T-helper 1 cell treated with Interleukin-12 subunit alpha and Interleukin-12 subunit beta and Interleukin-4 antibody, amounts not matched to agents 30 ng/mL and 1 ng/mL, for 36 hours (primary cell): ENCODE measurements around the gene P2RY8. TPM values are rescaled to one million over a fixed set of nuclear protein-coding genes. Genes with fewer than 3 reads are reported as not detected.
"Not testable (repeated sequence)": the region's sequence is repeated elsewhere in the genome, so short reads cannot be mapped to it uniquely, and the experiment has no call there.

ENCODE experiments used
- intact Hi-C: fragments of 100-400 bp; cut with micrococcal nuclease; formaldehyde crosslinking; loops from one replicate; pipeline ENCODE4 v1.15.1; 2024
- total RNA-seq: library from RNA; stranded (reverse); gene quantifications from 2 replicates; pipeline ENCODE4 v1.2.3, GENCODE V29; 2022

P2RY8 gene
- total RNA-seq, 1 donor from 2014 or later, result 120 TPM

DNA sequence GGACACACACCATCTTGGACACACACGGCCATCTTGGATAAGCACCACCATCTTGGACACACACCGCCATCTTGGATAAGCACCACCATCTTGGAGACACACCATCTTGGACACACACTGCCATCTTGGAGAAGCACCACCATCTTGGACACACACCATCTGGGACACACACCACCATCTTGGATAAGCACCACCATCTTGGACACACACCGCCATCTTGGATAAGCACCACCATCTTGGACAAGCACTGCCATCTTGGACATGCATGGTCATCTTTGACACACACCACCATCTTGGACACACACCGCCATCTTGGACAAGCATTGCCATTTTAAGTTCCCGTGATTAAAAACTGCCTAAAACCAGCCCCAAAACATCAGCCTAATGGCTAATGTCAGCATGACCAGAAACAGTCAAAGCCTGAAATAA, 88.4 kb downstream of the P2RY8 start:
- intact Hi-C loops, result not testable (repeated sequence)

DNA sequence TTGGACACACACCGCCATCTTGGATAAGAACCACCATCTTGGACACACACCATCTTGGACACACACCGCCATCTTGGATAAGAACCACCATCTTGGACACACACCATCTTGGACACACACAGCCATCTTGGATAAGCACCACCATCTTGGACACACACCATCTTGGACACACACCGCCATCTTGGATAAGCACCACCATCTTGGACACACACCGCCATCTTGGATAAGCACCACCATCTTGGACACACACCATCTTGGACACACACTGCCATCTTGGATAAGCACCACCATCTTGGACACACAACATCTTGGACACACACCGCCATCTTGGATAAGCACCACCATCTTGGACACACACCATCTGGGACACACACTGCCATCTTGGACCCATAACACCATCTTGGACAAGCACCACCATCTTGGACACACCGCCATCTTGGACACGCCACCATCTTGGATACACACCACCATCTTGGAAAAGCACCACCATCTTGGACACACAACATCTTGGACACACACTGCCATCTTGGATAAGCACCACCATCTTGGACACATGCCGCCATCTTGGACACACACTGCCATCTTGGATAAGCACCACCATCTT, 88.9 kb downstream of the P2RY8 start:
- intact Hi-C loops, result not testable (repeated sequence)

DNA sequence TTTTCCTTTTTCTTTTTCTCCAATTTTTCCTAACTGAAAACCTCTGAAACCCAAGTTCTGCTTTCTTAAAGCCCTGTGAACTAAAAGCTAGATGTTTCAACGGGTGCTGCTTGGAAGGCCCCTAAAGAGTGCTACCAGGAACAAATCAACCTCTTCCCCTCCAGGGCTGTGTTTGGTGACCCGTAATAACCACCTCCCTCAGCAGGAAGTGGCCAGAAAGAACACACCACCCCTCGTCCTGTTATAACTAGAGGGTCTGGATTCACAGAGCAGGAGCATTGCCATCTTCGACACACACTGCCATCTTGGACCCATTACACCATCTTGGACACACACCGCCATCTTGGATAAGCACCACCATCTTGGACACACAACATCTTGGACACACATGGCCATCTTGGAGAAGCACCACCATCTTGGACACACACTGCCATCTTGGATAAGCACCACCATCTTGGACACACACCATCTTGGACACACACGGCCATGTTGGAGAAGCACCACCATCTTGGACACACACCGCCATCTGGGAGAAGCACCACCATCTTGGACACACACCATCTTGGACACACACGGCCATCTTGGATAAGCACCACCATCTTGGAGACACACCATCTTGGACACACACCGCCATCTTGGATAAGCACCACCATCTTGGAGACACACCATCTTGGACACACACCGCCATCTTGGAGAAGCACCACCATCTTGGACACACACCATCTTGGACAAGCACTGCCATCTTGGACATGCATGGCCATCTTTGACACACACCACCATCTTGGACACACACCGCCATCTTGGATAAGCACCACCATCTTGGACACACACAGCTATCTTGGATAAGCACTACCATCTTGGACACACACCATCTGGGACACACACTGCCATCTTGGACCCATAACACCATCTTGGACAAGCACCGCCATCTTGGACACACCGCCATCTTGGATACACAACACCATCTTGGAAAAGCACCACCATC, 89.7 kb downstream of the P2RY8 start:
- intact Hi-C loops, result not testable (repeated sequence)

DNA sequence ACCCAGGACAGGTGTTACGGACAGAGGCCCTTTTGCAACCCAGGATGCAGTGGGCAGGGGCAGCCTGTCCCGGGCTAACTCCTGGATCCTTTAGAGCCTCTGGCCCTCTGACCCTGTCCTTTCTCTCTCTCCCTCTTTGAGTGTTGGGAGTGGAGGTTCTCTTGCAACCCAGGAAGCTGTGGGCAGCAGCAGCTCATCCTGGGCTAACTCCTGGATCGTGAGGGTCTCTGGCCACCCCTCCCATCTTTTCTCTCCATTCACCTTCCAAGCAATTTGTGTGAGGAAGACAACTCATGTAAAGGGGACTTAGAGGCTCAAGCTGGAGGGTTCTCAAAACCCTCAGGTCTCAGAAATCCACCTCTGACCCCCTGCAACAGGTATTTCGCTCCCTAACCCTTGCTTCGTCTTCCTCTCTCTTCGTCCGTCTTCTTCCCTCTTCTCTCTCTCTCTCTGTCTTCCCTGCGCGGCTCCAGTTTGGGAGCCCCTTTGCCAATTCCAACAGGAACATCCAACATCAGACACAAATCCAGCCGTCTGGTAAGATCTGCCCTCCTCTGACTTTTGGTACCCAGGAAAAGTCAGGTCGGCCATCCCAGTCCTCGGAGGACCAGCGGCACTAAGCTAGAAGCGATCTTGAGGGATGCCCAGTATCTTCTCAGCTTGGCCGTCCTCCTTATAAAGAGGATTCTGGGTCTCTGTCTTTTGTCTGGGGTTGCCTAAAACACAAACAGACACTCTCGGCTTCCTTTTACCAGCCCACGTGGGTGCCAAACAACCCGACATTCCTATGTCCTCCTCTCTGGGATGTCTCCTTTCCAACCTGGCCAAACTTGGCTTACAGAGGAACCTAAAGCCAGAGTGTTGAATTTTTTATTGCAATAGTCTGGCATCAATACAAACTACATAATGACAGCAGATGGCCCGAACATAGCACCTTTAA, 92.2 kb downstream of the P2RY8 start:
- intact Hi-C loops, result no loop called here

DNA sequence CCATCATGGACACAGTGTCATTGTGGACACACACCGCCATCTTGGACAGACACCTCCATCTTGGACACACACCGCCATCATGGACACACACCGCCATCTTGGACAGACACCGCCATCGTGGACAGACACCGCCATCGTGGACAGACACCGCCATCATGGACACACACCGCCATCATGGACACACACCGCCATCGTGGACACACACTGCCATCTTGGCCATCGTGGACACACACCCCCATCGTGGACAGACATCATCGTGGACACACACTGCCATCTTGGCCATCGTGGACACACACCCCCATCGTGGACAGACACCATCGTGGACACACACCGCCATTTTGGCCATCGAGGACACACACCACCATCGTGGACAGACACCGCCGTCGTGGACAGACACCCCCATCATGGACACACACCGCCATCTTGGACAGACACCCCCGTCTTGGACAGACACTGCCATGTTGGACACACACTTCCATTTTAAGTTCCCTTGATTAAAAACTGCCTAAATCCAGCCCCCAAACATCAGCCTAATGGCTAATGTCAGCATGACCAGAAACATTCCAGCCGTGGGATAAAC, 93.4 kb downstream of the P2RY8 start:
- intact Hi-C loops, result no loop called here

DNA sequence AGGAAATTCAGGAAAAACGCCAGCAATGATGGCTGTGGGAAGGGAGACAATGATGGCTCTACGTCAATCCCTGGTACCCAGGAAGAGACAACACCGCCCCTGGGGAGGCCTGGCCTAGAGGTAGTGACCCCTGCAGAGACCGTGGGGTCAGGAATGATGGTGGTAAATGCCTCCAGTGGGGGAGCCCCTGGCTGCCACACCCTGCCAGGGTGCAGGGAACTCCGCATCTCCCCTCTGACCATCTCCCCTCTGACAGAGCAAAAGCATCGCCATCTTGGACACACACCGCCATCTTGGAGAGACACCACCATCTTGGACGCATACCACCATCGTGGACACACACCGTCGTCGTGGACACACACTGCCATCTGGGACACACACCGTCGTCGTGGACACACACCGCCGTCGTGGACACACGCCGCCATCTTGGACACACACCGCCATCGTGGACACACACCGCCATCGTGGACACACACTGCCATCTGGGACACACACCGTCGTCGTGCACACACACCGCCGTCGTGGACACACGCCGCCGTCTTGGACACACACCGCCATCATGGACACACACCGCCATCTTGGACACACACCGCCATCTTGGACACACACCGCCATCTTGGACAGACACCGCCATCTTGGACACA, 94.1 kb downstream of the P2RY8 start:
- intact Hi-C loops, result no loop called here

DNA sequence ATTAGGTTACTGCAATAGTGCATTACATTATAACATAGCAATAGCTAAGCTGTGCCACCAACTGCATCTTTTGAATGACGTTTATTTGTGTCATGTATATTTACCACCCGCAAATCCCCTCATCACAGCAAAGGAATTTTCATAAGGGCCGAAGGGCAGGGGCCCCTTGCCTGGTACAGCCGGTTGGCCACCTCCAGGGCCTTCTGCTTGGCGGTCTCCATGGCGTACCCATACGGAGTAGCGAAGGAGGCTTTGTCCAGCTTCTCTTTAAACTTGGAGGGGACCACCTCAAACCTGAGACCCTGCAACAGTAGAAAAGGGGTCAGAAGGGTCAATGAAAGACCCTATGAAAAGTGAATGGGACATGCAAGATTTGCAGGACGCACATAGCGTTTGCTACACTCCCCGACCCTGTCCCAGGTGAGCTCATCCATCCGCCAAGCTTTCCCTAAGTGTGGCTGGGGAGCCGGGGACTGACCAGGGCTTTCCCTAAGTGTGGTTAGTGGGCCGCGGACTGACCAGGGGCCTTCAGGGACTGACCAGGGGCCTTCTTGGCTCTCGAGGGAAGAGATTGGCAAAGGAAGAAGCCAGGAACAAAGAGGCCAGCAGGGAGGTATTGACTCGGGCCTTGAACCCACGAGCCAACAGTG, 94.8 kb downstream of the P2RY8 start:
- intact Hi-C loops, result no loop called here

DNA sequence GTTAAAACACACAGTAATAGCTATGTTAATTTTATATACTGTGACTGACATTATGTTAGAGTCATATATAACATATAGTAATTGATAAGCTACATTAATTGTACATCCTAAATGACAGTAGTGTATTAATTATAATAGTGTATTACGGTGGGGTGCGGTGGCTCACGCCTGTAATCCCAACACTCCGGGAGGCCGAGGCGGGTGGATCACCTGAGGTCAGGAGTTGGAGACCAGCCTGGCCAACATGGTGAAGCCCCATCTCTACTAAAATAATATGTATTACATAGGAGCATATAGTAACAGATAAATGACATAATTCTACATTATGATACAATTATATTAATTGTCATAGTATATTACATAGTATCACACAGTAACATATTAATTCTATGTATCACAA, 96.5 kb downstream of the P2RY8 start:
- intact Hi-C loops, result no loop called here

DNA sequence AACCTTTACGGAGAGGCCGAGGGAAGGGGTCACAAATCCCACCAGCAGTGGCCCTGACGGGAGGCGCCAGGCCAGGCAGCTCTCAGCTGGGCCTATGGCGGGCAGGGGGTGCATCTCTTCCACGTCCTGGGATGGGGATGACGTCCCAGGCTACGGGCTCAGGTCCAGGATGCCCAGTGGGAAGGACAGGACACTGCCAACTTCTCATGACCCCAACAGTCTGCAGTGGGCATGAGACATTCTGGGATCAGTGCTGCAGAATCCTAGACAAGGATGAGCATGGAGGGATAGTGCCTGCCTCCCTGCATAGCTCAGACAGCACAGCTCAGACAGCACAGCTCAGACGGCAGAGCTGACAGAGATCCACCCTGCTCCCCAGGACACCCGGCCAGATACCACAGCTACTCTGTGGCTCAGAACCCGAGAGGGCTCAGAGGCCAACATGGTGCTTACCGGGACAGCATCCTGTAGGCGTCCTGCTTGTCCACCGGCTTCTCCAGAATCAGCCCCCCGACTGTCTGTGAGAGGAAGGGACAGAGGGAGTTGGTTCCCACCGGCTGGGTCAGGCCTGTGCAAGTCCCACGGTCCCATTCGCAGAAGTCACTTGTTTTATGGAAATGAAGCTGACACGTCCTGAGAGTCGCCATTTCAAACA, 101.6 kb downstream of the P2RY8 start:
- intact Hi-C loops, result no loop called here

DNA sequence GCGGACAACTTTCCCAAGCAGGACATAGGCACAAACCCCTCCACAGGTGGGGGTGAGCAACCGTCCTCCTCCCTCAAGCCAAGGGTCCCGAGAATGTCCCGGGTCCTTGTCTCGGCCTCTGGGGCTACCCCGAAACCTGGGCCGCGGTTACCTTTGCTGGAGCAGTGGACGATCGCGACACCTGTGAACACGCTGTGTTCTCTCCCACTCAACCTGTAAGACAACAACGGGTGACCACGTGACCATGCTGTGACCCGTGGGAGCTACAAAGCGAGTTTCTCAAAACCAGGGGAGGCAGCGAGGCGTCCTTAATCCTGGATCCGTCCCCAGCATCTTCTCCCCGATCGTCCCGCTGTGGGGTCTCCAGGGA, 102.1 kb downstream of the P2RY8 start:
- intact Hi-C loops, result loop anchor here (5.0 kb wide), 1 partner anchor 188 kb away; no protein-coding TSS in a partner anchor

DNA sequence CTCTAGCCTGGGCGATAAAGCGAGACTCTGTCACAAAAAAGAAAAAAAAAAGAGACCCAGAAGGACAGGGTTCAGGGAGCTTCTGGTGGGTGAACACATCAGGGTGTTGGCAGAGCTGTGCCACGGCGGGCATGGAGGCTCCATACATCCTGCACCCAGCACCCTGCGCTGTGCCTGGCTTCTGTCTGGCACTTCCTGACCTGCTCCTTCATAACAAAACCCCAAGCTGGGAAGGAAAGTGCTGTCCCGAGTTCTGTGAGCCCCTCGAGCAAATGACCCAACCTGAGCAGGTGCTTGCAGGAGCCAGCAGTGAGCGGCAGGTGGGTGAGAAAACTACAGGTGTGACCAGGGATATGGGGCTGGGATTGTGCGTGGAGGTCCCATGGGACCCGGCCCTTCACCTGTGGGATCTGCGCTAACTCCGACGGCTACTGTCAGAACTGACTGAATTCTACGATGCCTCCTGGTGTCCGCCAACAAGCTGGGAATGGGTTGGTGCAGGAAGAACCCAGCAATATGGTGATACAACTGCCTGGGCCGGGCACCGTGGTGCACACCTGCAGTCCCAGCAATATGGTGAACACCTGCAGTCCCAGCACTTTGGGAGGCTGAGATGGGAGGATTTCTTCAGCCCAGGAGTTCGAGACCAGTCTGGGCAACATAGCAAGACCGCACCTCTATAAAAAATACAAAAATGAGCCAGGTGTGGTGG, 103.2 kb downstream of the P2RY8 start:
- intact Hi-C loops, result loop anchor here (5.0 kb wide), 1 partner anchor 187 kb away; no protein-coding TSS in a partner anchor

DNA sequence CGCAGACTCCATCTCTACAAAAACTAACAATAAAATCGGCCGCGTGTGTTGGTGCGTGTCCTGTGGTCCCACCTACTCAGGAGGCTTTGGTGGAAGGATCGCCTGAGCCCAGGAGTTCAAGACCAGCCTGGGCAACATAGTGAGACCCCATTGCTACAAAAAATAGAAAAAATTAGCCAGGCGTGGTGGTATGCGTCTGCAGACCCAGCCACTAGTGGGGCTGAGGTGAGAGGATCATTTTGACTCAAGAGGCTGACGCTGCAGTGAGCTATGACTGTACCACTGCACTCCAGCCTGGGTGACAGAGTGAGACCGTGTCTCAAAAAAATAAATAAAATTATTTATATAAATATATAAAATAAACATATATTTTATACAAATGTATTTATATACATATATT, 106.5 kb downstream of the P2RY8 start:
- intact Hi-C loops, result loop anchor here (5.0 kb wide), 1 partner anchor 183 kb away; no protein-coding TSS in a partner anchor

DNA sequence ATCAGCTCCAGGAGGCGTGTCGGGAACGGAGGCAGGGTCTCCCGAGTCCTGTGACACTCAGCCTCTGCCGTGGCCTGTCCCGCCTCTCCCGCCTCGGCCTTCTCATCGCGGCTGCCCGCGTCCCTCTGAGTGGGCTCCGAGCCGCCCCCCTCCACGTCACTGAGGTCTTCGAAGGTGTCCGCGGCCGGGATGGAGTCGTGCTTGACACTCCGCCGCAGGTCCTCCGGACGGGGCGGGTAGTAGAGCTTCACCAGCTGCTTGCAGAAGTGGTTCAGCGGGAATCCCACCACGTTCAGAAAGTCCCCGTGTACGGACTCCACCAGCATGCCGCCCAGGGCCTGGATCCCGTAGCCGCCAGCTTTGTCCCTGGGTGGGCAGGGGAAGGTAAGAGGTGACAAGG, 109.2 kb downstream of the P2RY8 start:
- intact Hi-C loops, result loop anchor here (10.0 kb wide), 1 partner anchor 503 kb away; no protein-coding TSS in a partner anchor

DNA sequence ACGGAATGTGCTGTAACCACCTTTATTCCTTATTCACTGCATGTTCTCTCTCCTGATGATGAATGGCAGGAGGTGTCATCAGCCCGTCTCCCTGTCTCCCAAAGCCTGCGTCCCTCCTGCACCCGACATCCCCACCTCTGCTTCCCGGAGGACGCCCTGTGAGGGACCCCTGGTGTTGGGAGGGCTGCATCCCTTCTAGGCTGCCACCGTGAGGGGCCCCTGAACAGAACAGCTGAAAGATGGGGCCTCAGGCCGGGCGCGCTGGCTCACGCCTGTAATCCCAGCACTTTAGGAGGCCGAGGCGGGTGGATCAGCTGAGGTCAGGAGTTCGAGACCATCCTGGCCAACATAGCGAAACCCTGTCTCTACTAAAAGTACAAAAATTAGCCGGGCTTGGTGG, 110.7 kb downstream of the P2RY8 start:
- intact Hi-C loops, result loop anchor here (10.0 kb wide), 1 partner anchor 502 kb away; no protein-coding TSS in a partner anchor

DNA sequence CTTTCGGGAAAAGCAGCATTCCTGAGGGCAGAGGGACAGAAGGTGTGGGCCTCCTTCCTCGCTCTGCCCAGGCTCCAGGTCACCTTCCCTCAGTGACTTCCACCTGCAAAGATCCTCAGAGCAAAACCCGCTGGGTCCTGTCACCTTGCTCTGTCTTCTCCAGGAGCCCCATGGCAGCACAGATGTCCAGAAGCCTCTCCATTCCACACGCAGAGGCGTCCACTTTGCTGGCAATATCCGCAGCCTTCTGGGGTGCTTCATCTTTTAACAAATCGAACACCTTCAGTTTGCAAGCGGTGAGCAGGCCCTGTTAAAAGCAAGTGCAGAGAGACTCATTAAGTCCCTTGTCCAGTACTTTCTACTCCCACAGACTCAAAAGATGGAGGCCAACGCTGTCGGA, 111.6 kb downstream of the P2RY8 start:
- intact Hi-C loops, result loop anchor here (10.0 kb wide), 1 partner anchor 501 kb away; no protein-coding TSS in a partner anchor

DNA sequence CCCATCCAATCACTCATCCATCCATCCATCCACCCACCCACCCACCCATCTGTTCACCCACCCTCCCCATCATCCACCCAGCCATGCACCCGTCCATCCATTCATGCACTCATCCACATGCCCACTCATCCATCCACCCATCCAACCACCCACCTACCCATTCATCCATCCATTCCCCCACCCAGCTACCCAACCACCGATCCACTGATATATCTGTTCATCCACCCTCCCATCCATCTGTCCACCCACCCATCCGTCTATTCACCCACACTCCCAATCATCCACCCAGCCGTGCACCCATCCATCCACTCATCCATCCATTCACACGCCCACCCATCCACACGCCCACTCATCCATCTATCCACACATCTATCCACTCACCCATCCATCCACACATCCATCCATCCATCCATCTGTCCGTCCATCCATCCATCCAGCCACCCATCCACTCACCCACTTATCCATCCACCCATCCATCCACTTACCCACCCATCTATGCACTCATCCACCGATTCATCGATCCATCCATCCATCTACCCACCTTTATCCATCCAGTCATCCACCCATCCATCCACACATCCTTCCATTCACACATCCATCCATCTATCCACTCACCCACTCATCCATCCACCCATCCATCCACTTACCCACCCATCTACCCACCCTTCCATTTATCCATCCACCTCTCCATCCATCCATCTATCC, 112.7 kb downstream of the P2RY8 start:
- intact Hi-C loops, result loop anchor here (10.0 kb wide), 1 partner anchor 499 kb away; no protein-coding TSS in a partner anchor

DNA sequence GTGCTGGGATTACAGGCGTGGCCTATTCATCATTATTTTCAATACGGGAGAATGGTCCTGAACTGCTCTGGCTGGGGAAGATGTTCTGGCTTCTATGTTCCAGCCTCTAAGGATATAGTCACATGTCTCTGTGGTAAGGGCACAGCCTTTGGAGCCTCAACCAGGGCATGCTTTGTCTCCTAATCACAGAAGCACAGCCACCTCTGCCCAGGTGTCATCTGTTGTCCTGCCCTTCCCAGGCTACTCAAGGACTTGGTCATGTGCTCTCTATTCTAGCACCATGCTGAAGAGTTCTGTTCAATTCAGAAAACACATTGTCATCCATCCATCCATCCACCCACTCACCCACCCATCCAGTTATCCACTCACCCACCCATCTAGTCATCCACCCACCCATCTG, 113.8 kb downstream of the P2RY8 start:
- intact Hi-C loops, result loop anchor here (10.0 kb wide), 1 partner anchor 498 kb away; no protein-coding TSS in a partner anchor

DNA sequence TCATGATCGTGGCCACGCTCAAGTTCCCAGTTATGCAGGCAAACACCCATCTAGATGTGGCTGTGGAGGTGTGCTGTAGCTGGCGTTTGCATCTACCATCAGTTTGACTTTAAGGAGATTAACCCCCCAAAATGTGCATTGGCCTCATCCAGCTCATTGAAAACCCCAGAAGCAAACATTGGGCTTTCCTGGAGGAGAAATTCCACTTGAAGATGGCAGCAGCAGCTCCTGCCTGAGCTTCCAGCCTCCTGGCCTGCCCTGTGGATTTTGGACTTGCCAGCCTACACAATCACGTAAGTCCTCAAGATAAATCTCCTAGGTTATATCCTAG, 114.9 kb downstream of the P2RY8 start:
- intact Hi-C loops, result loop anchor here (10.0 kb wide), 1 partner anchor 497 kb away; no protein-coding TSS in a partner anchor
